ENCODE data around the gene BRAT1.
A peak's percentile ranks its signal among the peaks of the same experiment; 100 is the strongest.

- TF ChIP-seq CTCF (conservative IDR thresholded peaks at IDR 0.05; ENCODE audit: low read length) (peak; percentile 71), EZH2phosphoT487 (IDR thresholded peaks at IDR 0.05; ENCODE audit: borderline replicate concordance, low read depth, low read length) (no peak)
These were observed 12.5 kb upstream of the BRAT1 start for GRCh38 chr7:2567679-2568278.
